NCI-H2196 treated with DMSO at 0.1 percent for 48 hours (cell line): Measurements from ENCODE around the gene SYNE3.

ENCODE experiments used
- DNase-seq: peaks from one replicate; lab custom pipeline; 2025; ENCODE audit not compliant: unreplicated experiment; lab: John Stamatoyannopoulos, UW

SYNE3 gene

DNA sequence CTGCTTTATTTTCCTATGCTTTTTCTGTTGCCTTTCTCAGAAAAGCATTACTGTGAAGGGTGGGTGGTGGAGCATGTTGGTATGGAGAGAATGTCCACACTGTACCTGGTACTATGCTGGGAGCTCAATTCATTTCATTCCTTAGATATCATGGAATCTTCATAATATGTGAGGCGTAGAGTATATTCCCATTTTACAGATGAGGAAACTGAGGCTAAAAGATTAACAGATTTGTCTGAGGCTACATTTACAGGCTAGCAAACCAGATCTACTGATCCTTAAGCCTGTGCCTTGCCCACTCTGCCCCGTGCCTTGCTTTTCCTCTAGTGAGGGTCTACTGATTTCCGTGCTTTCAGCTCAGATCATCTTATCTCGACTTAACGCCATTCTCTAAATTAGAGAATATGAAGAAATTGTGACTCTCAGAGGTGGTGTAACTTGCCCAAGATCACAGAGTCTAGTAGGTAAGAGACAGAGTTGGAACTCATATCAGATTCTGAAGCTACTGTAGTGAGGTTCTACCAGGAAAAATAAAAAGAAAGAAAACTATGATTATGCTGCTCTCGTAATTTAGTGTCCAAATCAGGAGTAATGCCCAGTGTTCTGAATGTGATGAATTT is 23.9 kb upstream of the SYNE3 start:
- no peak for DNase-seq

GRCh38 chr14:95538801-95539509 is 22.5 kb upstream of the SYNE3 start:
- DNase-seq: no peak

GRCh38 chr14:95537298-95538089 is 21.0 kb upstream of the SYNE3 start:
- no peak for DNase-seq

GRCh38 chr14:95536671-95537070 is 20.2 kb upstream of the SYNE3 start:
- DNase-seq: no peak

DNA sequence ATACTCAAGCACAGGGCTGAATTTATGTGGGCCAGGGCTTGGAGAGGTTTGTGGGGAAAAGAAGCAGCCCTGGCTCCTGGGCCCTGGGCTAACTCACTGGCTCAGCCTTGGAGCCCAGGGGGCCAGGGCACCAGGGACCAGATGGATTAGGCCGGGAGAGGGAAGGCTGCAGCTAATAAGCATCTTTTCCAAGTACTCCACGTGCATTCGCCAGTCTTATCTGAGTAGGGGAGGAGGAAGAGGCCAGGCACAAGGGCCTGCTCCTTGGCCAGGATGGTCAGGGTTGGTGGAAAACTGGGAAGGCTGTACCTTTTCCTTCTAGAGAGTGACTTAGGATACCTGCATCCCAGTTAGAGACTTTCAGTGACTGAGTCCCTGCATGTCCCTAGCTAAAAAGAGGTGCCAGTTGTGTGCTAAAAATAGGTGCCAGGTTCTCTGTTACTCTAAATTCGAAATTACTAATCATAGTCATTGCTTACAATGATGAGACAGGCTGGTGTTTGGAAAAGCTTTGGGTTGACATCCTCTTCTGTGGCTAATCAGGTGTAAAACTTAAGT is 19.7 kb upstream of the SYNE3 start:
- no peak for DNase-seq

DNA sequence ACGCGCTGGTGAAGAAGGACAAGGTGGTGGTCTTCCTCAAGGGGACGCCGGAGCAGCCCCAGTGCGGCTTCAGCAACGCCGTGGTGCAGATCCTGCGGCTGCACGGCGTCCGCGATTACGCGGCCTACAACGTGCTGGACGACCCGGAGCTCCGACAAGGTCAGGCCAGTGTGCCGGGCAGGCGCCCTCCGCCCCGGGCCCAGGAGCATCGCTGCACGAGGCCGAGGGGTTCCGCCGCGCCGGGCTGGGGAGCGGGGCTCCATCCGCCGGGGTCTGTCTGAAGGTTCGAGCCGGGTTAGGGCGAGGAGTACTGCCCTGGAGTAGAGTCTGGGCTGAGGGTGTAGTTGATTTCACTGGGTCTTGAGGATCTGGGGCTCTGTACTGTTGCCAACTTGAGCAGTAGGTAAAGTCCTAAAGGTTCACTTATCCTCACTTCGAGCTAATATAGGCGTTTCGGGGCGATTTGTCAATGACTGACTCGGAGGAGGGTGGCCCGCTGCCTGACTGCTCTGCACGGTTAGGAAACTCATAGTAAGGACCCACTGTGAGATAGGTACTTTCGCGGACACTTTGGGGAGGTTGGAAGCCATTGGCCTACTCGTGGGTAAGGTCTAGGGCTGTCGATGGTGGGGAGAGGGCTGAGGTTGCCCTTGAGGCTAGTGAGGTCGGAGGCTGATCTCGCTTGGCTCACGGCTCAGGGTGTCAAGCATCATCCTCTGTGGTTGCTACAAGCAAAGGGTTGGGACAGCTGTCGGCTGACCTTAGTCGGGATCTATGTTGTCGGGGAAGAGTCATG is 19.0 kb upstream of the SYNE3 start:
- no peak for DNase-seq

DNA sequence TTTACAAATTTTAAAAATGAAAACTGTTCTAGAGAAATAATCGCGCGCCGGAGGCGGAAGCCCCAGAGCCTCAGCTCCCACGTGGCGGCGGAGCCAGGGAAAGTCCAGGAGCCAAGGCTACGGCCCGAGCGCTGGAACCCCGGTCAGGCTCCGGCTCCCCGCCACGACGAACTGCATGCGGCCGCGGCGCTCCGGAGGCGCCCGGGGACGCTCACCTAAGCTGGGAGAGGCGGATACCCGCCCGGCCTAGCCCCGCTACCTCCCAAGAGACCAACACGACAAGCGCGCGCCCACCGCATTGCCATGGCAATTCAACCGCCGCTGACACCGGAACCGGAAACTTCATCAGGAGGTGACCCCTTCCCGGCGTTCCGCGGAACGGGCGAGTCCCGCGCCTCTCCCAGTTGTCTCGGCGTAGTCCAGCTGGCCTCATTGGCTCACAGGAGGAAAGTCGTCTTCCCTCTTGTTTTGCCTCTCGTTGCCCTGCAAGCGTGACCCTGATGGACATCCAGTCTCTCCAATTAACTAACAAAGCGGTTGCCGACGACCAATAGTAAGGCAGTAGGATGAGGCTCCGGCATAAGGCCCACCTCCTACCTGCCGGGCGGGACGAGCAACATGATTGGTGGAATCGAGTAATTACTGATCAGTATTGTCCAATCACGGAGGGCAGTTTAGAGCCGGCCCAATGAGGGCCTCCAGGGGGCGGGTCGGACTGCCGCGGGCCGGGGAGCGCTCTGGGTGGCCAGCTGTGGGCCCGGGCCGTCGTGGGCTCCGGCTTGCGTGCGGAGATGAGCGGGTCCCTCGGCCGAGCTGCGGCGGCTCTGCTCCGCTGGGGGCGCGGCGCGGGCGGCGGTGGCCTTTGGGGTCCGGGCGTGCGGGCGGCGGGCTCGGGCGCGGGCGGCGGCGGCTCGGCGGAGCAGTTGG is 18.1 kb upstream of the SYNE3 start, which contains the start of gene GLRX5:
GLRX5 (plus strand) TSS at position 752 of the 927 bp plus-strand sequence; CDS start at position 792, 40 bp downstream.
- DNase-seq: peak; percentile 93

- no peak for DNase-seq
These were observed 17.4 kb upstream of the SYNE3 start for GRCh38 chr14:95533822-95534221.

- no peak for DNase-seq
These were observed 17.0 kb upstream of the SYNE3 start for GRCh38 chr14:95533391-95533821.

DNA sequence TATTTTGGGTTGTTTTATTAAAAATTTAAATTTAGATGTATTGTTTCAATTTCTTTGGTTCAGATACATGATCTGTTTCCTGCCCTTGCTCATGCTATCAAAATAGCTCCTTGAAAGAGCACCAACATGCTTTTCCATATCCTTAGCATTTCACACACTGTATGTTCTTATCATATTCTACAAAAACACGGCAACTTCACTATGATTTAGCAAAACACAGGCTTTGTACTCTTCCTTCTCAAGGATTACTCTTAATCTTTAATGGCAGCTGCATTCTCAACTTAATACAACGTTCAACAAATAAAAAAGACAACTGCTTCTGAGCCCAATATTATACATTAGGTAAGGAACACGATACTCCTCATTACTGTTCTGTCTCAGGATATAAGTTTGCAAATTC is 15.5 kb upstream of the SYNE3 start:
- DNase-seq: no peak

DNA sequence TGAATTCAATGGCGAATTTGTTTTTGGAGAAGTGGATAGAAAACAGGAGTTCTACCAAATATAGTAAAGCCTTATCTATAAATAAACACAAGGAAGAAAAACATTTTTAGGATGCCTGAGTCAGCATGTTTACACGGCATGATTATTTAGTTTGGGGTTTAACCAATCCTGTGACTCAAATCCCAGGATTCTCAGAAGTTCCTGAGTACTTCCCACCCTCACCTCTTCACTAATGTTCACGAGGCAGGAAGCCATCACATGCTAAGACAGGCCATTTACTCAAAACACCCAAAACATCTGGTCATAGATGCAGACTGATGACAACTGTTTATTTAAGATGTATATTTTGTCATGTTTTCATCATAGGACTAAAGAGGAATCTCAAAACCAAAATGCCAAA is 15.0 kb upstream of the SYNE3 start:
- no peak for DNase-seq

- no peak for DNase-seq
These were observed 14.2 kb upstream of the SYNE3 start for GRCh38 chr14:95530473-95531276.

DNA sequence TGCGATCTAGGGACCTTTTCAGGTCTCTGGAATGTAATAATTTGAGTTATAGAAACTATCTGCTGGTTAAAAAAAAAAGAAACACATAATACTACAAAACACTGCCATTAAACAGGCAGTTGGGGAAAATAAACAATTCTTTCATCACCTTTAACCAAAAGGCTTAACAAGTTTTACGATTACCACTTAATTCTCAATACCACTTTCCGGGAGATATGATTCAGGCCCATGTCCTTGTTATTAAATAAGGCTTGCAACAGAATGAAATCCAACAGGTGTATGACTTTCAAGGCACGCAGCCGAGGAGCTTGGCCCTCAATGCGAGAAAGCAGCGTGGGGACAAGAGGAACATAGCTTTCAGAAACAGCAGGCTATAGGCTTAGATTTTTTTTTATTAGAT is 12.8 kb upstream of the SYNE3 start:
- no peak for DNase-seq

GRCh38 chr14:95527387-95528002 is 11.0 kb upstream of the SYNE3 start:
- no peak for DNase-seq

DNA sequence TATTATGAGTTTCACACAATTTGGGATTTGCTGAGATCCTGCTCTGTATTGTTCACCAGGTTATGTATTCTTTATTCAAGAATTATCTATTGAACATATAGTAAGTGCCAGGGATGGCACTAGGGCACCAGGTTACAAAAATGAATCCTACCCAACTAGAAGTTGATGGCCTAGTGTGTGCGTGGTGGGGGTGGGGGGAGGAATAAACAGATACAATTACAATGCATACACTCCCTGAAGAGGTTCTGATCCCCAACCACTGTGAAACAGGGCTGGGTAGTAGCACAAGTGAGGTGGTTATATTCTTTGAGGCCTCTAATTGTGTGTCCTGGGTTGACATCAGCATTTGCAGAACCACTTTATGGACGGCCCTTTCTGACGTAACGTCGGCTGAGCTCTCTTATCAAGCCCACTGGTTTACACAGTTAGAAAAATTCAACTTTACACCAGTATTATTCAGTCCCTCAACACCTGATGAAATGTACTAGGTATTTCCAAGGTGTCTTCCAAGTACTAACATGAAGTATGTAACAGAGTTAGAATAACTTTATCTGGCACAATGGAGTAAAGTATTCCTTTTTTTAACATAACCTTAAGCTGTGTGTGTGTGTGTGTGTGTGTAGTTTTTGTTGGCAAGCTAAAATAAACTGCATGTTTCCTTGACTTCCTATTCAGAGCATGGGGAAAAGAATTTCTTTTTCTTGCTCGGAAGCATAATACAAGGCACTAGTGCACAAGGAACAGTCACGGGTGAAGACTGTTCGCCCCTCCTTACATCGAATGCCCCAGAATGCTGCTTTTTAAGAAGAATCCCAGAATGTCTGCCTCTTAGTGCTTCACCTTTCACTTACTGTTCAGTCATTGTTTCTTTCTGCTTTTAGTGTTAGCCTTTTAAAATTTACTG is 10.3 kb upstream of the SYNE3 start:
- DNase-seq: no peak

GRCh38 chr14:95525999-95526398 is 9.5 kb upstream of the SYNE3 start:
- no peak for DNase-seq

DNA sequence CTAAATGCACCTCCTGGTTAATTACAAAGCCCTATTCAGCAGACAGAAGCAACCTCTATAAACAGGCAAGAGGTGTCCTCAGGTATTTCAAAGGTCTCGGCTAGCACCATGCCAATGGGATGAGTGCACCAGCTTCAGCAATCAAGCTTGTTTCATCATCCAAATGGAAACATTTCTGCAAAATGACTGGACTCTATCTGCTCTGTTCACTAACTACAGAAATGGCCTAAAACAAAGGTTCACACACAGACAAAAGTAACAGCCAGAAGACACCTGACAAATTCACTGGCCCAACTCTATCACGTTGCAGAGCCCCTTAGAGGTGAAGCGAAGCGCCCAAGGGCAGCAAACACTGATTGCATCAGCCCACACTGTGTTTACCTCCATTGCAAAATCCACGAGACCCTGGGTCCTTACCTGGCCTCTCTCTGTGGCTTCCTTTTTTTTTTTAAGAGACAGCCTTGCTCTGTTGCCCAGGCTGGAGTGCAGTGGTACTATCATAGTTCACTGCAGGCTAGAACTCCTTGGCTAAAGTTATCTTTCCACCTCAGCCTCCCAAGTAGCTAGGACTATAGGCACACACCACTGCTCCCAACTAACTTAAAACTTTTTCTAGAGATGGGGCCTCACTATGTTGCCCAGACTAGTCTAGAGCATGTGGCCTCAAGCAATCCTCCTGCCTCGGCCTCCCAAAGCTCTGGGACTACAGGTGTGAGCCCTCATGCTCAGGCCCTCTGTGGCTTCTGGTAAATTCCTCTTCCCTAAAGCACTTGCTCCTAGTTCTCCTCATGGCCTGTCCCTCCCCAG is 8.5 kb upstream of the SYNE3 start:
- no peak for DNase-seq
